ENCODE results near the gene ANKZF1.

Gene ANKZF1

GRCh38 chr2:219228041-219228910, 1.3 kb upstream of the ANKZF1 start:
- no peak for DNase-seq

GRCh38 chr2:219228911-219229304, 698 bp upstream of the ANKZF1 start:
- no peak for DNase-seq

GRCh38 chr2:219230059-219230540, 494 bp downstream of the ANKZF1 start:
- peak; percentile 66 for DNase-seq

- DNase-seq: no peak
Observed at GRCh38 chr2:219234331-219234730, 4.7 kb downstream of the ANKZF1 start.

GRCh38 chr2:219243291-219243761, 13.7 kb downstream of the ANKZF1 start:
- no peak for DNase-seq

- DNase-seq: no peak
Observed at GRCh38 chr2:219244789-219245147, 15.2 kb downstream of the ANKZF1 start.

GRCh38 chr2:219245148-219245898, 15.7 kb downstream of the ANKZF1 start, which contains the start of the genes GLB1L and STK16:
TSS of gene GLB1L (minus strand) at chr2:219245444. CDS start at chr2:219243573, 1,871 bp downstream.
TSS of gene STK16 (plus strand) at chr2:219245479. CDS start at chr2:219246000, 521 bp downstream.
- DNase-seq: peak; percentile 91

- no peak for DNase-seq
Observed at GRCh38 chr2:219245899-219246230, 16.3 kb downstream of the ANKZF1 start.

GRCh38 chr2:219246559-219246958, 17.0 kb downstream of the ANKZF1 start:
- no peak for DNase-seq

- DNase-seq: no peak
Observed at GRCh38 chr2:219247678-219248642, 18.4 kb downstream of the ANKZF1 start.

- no peak for DNase-seq
Observed at GRCh38 chr2:219248845-219249202, 19.2 kb downstream of the ANKZF1 start.

GRCh38 chr2:219249203-219249980, 19.8 kb downstream of the ANKZF1 start:
- DNase-seq: peak; percentile 81

- DNase-seq: no peak
Observed at GRCh38 chr2:219250049-219250781, 20.6 kb downstream of the ANKZF1 start.

GRCh38 chr2:219251656-219252055, 22.1 kb downstream of the ANKZF1 start:
- DNase-seq: no peak

- DNase-seq: no peak
Observed at GRCh38 chr2:219252084-219252483, 22.5 kb downstream of the ANKZF1 start.

- DNase-seq: no peak
Observed at GRCh38 chr2:219252570-219252899, 22.9 kb downstream of the ANKZF1 start.

- DNase-seq: peak; percentile 50
Observed at GRCh38 chr2:219252900-219253752, 23.5 kb downstream of the ANKZF1 start, which contains the start of gene TUBA4B. TSS of gene TUBA4B (plus strand) at chr2:219253243. CDS start at chr2:219253408, 165 bp downstream.

GRCh38 chr2:219253753-219254589, 24.4 kb downstream of the ANKZF1 start, which contains the start of gene TUBA4A:
TSS of gene TUBA4A (minus strand) at chr2:219253918. CDS start at chr2:219253858, 60 bp downstream.
- DNase-seq: peak; percentile 58

Data from fibroblast of skin of right biceps (primary cell).